ENCODE measurements around the gene DRG2. TPM values are rescaled to one million over a fixed set of nuclear protein-coding genes. Genes with fewer than 3 reads are reported as not detected.

The DRG2 gene
- total RNA-seq (10 to 100 TPM; 43.6 to 52.3 TPM), total RNA-seq (42.2 to 78.7 reads per million in 2 donors)

GRCh38 chr17:18087610-18088491, at the start of gene DRG2:
Gene DRG2, plus strand, starts transcription at chr17:18087948. Its CDS starts 76 bp downstream, at chr17:18088024.
- H3K27ac Mint-ChIP-seq = peak within 1 kb of the TSS; percentile 96
- ATAC-seq = peak; percentile 97
- peak; percentile 75 to 86 (median 76) for DNase-seq
- no peaks in the 10 kb centered on the region for H3K27me3 Mint-ChIP-seq
- H3K36me3 Mint-ChIP-seq (ENCODE audit: low read depth) = peaks cover 2% of the 10 kb centered on the region
- H3K4me3 Mint-ChIP-seq = peak within 1 kb of the TSS; percentile 99
- H3K9me3 ChIP-seq (ENCODE audit: control insufficient read depth, low read length, poor library complexity, severe bottlenecking) = no peaks in the 10 kb centered on the region
- H3K4me1 Mint-ChIP-seq = peaks cover 21% of the 10 kb centered on the region

- Mint-ChIP-seq H3K27ac (peak overlapping the region; percentile 89), H3K4me1 (peaks cover 48% of the 10 kb centered on the region), H3K36me3 (ENCODE audit: low read depth) (peaks cover 3% of the 10 kb centered on the region), H3K4me3 (peak overlapping the region; percentile 100), H3K27me3 (no peaks in the 10 kb centered on the region)
- H3K9me3 ChIP-seq (ENCODE audit: control insufficient read depth, low read length, poor library complexity, severe bottlenecking) = no peaks in the 10 kb centered on the region
- ATAC-seq (no peak), DNase-seq (no peak)
These were observed 49.4 kb upstream of the DRG2 start for GRCh38 chr17:18038149-18038850.

- H3K4me1 Mint-ChIP-seq = peaks cover 44% of the 10 kb centered on the region
- DNase-seq (peak; percentile 99 to 100 (median 99)), ATAC-seq (peak; percentile 93)
- H3K27ac Mint-ChIP-seq = peak within 1 kb of the TSS; percentile 89
- H3K4me3 Mint-ChIP-seq = peak within 1 kb of the TSS; percentile 100
- no peaks in the 10 kb centered on the region for H3K27me3 Mint-ChIP-seq
- H3K9me3 ChIP-seq (ENCODE audit: control insufficient read depth, low read length, poor library complexity, severe bottlenecking) = no peaks in the 10 kb centered on the region
- H3K36me3 Mint-ChIP-seq (ENCODE audit: low read depth) = peaks cover 3% of the 10 kb centered on the region
These were observed 48.8 kb upstream of the DRG2 start, which contains the start of the genes ATPAF2 and GID4 for GRCh38 chr17:18038861-18039534. Gene ATPAF2, minus strand, starts transcription at chr17:18039168. Its CDS starts 155 bp downstream, at chr17:18039013. Gene GID4, plus strand, starts transcription at chr17:18039408. Its CDS starts 57 bp downstream, at chr17:18039465.

- H3K4me1 Mint-ChIP-seq = peaks cover 44% of the 10 kb centered on the region
- peak overlapping the region; percentile 89 for H3K27ac Mint-ChIP-seq
- H3K36me3 Mint-ChIP-seq (ENCODE audit: low read depth) = peaks cover 3% of the 10 kb centered on the region
- H3K4me3 Mint-ChIP-seq = peak overlapping the region; percentile 100
- H3K9me3 ChIP-seq (ENCODE audit: control insufficient read depth, low read length, poor library complexity, severe bottlenecking) = no peaks in the 10 kb centered on the region
- DNase-seq (peak in 2 of 3 donors; percentile 42 to 66), ATAC-seq (peak; percentile 46)
- H3K27me3 Mint-ChIP-seq = no peaks in the 10 kb centered on the region
These were observed 48.0 kb upstream of the DRG2 start for GRCh38 chr17:18039535-18040260.

- no peak for DNase-seq
- H3K9me3 ChIP-seq (ENCODE audit: control insufficient read depth, low read length, poor library complexity, severe bottlenecking) = no peaks in the 10 kb centered on the region
- Mint-ChIP-seq H3K27ac (peak overlapping the region; percentile 89), H3K36me3 (ENCODE audit: low read depth) (peaks cover 3% of the 10 kb centered on the region), H3K4me3 (peak overlapping the region; percentile 100), H3K27me3 (no peaks in the 10 kb centered on the region), H3K4me1 (peaks cover 44% of the 10 kb centered on the region)
- ATAC-seq = no peak
These were observed 47.4 kb upstream of the DRG2 start for GRCh38 chr17:18040261-18040858.

- DNase-seq = no peak
- peak overlapping the region; percentile 89 for H3K27ac Mint-ChIP-seq
- no peak overlapping the region for H3K4me3 Mint-ChIP-seq
- peaks cover 44% of the 10 kb centered on the region for H3K4me1 Mint-ChIP-seq
- no peaks in the 10 kb centered on the region for H3K27me3 Mint-ChIP-seq
- ATAC-seq = no peak
- H3K9me3 ChIP-seq (ENCODE audit: control insufficient read depth, low read length, poor library complexity, severe bottlenecking) = no peaks in the 10 kb centered on the region
- peaks cover 3% of the 10 kb centered on the region for H3K36me3 Mint-ChIP-seq (ENCODE audit: low read depth)
These were observed 46.0 kb upstream of the DRG2 start for GRCh38 chr17:18041776-18042175.

- Mint-ChIP-seq H3K36me3 (ENCODE audit: low read depth) (peaks cover 3% of the 10 kb centered on the region), H3K27me3 (no peaks in the 10 kb centered on the region), H3K27ac (no peak overlapping the region), H3K4me3 (no peak overlapping the region), H3K4me1 (peaks cover 34% of the 10 kb centered on the region)
- DNase-seq (no peak), ATAC-seq (no peak)
- H3K9me3 ChIP-seq (ENCODE audit: control insufficient read depth, low read length, poor library complexity, severe bottlenecking) = no peaks in the 10 kb centered on the region
These were observed 44.8 kb upstream of the DRG2 start for GRCh38 chr17:18042983-18043382.

- no peaks in the 10 kb centered on the region for H3K27me3 Mint-ChIP-seq
- peaks cover 3% of the 10 kb centered on the region for H3K36me3 Mint-ChIP-seq (ENCODE audit: low read depth)
- DNase-seq = no peak
- peaks cover 30% of the 10 kb centered on the region for H3K4me1 Mint-ChIP-seq
- H3K4me3 Mint-ChIP-seq = no peak overlapping the region
- H3K27ac Mint-ChIP-seq = no peak overlapping the region
- no peak for ATAC-seq
- H3K9me3 ChIP-seq (ENCODE audit: control insufficient read depth, low read length, poor library complexity, severe bottlenecking) = no peaks in the 10 kb centered on the region
These were observed 44.3 kb upstream of the DRG2 start for GRCh38 chr17:18043491-18043890.

- Mint-ChIP-seq H3K36me3 (ENCODE audit: low read depth) (no peaks in the 10 kb centered on the region), H3K27me3 (no peaks in the 10 kb centered on the region), H3K4me3 (no peak overlapping the region), H3K4me1 (peaks cover 26% of the 10 kb centered on the region), H3K27ac (no peak overlapping the region)
- H3K9me3 ChIP-seq (ENCODE audit: control insufficient read depth, low read length, poor library complexity, severe bottlenecking) = no peaks in the 10 kb centered on the region
- ATAC-seq = no peak
- no peak for DNase-seq
These were observed 43.1 kb upstream of the DRG2 start for GRCh38 chr17:18044609-18045008.

- Mint-ChIP-seq H3K4me3 (no peak overlapping the region), H3K4me1 (peaks cover 16% of the 10 kb centered on the region), H3K27me3 (no peaks in the 10 kb centered on the region), H3K36me3 (ENCODE audit: low read depth) (no peaks in the 10 kb centered on the region), H3K27ac (no peak overlapping the region)
- H3K9me3 ChIP-seq (ENCODE audit: control insufficient read depth, low read length, poor library complexity, severe bottlenecking) = no peaks in the 10 kb centered on the region
- DNase-seq = no peak
- no peak for ATAC-seq
These were observed 41.9 kb upstream of the DRG2 start for GRCh38 chr17:18045691-18046350.

GRCh38 chr17:18055597-18055996, 32.2 kb upstream of the DRG2 start:
- H3K27ac Mint-ChIP-seq = no peak overlapping the region
- H3K27me3 Mint-ChIP-seq = no peaks in the 10 kb centered on the region
- no peak overlapping the region for H3K4me3 Mint-ChIP-seq
- H3K9me3 ChIP-seq (ENCODE audit: control insufficient read depth, low read length, poor library complexity, severe bottlenecking) = no peaks in the 10 kb centered on the region
- no peaks in the 10 kb centered on the region for H3K4me1 Mint-ChIP-seq
- DNase-seq (no peak), ATAC-seq (no peak)
- peaks cover 6% of the 10 kb centered on the region for H3K36me3 Mint-ChIP-seq (ENCODE audit: low read depth)

- no peak overlapping the region for H3K4me3 Mint-ChIP-seq
- H3K4me1 Mint-ChIP-seq = no peaks in the 10 kb centered on the region
- H3K27ac Mint-ChIP-seq = no peak overlapping the region
- H3K36me3 Mint-ChIP-seq (ENCODE audit: low read depth) = peaks cover 6% of the 10 kb centered on the region
- no peaks in the 10 kb centered on the region for H3K9me3 ChIP-seq (ENCODE audit: control insufficient read depth, low read length, poor library complexity, severe bottlenecking)
- H3K27me3 Mint-ChIP-seq = no peaks in the 10 kb centered on the region
- DNase-seq (no peak), ATAC-seq (no peak)
These were observed 31.5 kb upstream of the DRG2 start for GRCh38 chr17:18056214-18056613.

Measured in T-helper 17 cell (primary cell).